ENCODE measurements around the gene LIX1. TPM values are rescaled to one million over a fixed set of nuclear protein-coding genes. Genes with fewer than 3 reads are reported as not detected.

The LIX1 gene
- total RNA-seq, 1 donor from 2014 or later: 0.59 TPM

DNA sequence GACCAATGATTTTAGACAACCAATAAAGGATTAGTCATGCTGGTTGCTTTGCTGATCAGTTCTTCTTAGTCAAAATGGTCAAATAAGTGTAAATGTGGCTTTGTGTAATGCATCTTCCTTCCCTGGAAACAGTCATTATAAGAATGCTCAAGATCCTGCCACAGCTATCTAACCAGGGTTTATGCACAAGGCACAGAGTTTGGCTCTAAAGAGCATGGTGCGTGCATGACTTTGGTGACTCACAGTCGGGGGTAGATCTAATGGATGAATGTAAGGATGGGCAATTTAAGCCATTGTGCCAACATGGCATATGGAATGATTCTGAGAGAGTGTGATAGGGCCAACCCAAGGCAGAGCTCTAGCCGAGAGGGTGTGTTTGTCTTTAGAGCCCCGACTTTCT lies 6.5 kb downstream of the LIX1 start:
- H2AFZ ChIP-seq (ENCODE audit: low read depth, low read length): no peak overlapping the region
- H3K9ac ChIP-seq (ENCODE audit: low read length): no peak overlapping the region
- no peak overlapping the region for H3K4me2 ChIP-seq (ENCODE audit: low read length)
- H3K9me3 ChIP-seq (ENCODE audit: insufficient read depth, low read depth, low read length): no peaks in the 10 kb centered on the region
- no peaks in the 10 kb centered on the region for H3K36me3 ChIP-seq (ENCODE audit: insufficient read depth, low read length)
- FAIRE-seq: no peak
- Mint-ChIP-seq H3K4me1 (ENCODE audit: low read depth, unreplicated experiment) (peaks cover 24% of the 10 kb centered on the region), H3K27ac (ENCODE audit: unreplicated experiment) (no peak overlapping the region), H3K36me3 (ENCODE audit: low read depth, unreplicated experiment) (no peaks in the 10 kb centered on the region), H3K27me3 (ENCODE audit: low read depth, unreplicated experiment) (no peaks in the 10 kb centered on the region), H3K9me3 (ENCODE audit: unreplicated experiment) (no peaks in the 10 kb centered on the region), H3K4me3 (ENCODE audit: unreplicated experiment) (no peak overlapping the region)
- DNase-seq (ENCODE audit: low read depth): no peak
- TF ChIP-seq CTCF (IDR thresholded peaks at IDR 0.05; ENCODE audit: insufficient read depth, low read depth, low read length) (no peak), EZH2 (IDR thresholded peaks at IDR 0.05; ENCODE audit: insufficient read depth, low read length) (no peak)
- H4K20me1 ChIP-seq (ENCODE audit: insufficient read depth, low read length): no peaks in the 10 kb centered on the region
- no peaks in the 10 kb centered on the region for H3K4me1 ChIP-seq (ENCODE audit: insufficient read depth, low read length)
- no peak overlapping the region for H3K4me3 ChIP-seq (ENCODE audit: insufficient read depth, low read depth, low read length)
- no peaks in the 10 kb centered on the region for H3K79me2 ChIP-seq (ENCODE audit: insufficient read depth, low read length)
- H3K27ac ChIP-seq (ENCODE audit: low read depth, low read length): no peak overlapping the region
- H3K27me3 ChIP-seq (ENCODE audit: insufficient read depth, low read length): no peaks in the 10 kb centered on the region

DNA sequence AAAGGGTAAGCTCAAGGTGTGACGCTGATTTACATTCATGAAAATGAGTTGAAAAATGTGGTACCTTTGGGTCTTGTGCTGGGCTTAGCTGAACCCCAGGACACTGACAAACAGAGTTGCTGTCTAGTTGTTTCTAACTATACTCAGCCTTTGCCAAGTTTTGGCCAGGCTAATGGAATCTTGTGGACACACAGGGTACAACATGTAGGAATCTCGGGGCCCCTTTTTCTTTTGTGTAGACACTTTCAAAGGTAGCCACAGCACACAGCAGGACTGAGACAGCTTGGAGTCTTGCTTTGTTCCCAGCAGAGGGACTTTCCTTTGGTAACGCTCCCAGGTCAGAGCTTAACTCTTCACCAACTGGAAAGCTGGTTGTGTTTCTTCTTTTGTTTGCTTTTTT lies 7.8 kb downstream of the LIX1 start:
- H3K27ac ChIP-seq (ENCODE audit: low read depth, low read length): no peak overlapping the region

More for the DNA sequence above, 7.8 kb downstream of the LIX1 start:
- Histone ChIP-seq H3K79me2 (ENCODE audit: insufficient read depth, low read length) (no peaks in the 10 kb centered on the region), H3K27me3 (ENCODE audit: insufficient read depth, low read length) (no peaks in the 10 kb centered on the region), H3K4me3 (ENCODE audit: insufficient read depth, low read depth, low read length) (no peak overlapping the region), H2AFZ (ENCODE audit: low read depth, low read length) (no peak overlapping the region), H3K4me2 (ENCODE audit: low read length) (no peak overlapping the region), H3K4me1 (ENCODE audit: insufficient read depth, low read length) (no peaks in the 10 kb centered on the region), H3K9me3 (ENCODE audit: insufficient read depth, low read depth, low read length) (no peaks in the 10 kb centered on the region), H3K36me3 (ENCODE audit: insufficient read depth, low read length) (no peaks in the 10 kb centered on the region), H3K9ac (ENCODE audit: low read length) (no peak overlapping the region), H4K20me1 (ENCODE audit: insufficient read depth, low read length) (no peaks in the 10 kb centered on the region)
- Mint-ChIP-seq H3K27me3 (ENCODE audit: low read depth, unreplicated experiment) (no peaks in the 10 kb centered on the region), H3K27ac (ENCODE audit: unreplicated experiment) (no peak overlapping the region), H3K4me1 (ENCODE audit: low read depth, unreplicated experiment) (peaks cover 24% of the 10 kb centered on the region), H3K4me3 (ENCODE audit: unreplicated experiment) (no peak overlapping the region), H3K36me3 (ENCODE audit: low read depth, unreplicated experiment) (no peaks in the 10 kb centered on the region), H3K9me3 (ENCODE audit: unreplicated experiment) (no peaks in the 10 kb centered on the region)
- FAIRE-seq (no peak), DNase-seq (ENCODE audit: low read depth) (no peak)
- TF ChIP-seq CTCF (IDR thresholded peaks at IDR 0.05; ENCODE audit: insufficient read depth, low read depth, low read length): no peak

Measured in astrocyte (in vitro differentiated cells and primary cell).